Measurements from ENCODE around the gene KNDC1.

Gene KNDC1

DNA sequence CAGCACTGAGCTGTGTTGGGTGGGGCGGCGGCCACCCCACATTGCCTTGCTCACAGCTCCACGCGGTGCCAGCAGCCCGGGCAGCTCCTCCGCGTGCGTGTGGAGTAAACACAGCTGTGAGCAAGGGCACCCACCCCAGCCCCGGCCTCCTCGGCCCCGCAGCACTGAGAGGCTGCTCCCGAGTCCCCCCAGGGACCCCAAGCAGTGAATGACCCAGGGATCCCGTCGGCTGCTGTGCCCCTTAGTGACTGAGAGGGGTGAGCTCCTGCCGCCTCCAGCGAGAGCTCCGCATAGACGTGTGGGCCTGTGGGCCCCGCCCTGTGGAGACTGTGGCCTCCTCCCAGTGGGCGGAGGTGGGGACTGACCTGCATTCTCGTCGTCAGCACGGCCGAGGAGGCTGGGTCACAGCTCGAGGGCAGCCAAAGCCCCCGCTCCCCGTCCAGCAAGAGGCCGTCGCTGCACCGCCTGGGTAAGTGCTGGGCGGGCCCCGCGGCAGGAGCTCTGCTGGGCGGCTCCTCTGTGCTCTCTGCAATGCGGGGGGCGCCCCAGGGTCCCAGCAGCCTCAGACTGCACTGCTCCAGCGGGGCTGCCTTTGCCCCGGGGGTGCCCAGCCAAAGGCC lies 40.1 kb downstream of the KNDC1 start:
- no peak overlapping the region for H3K4me2 ChIP-seq (ENCODE audit: low read length)
- no CpG with 5 or more reads among the region's 38 CpGs for WGBS (ENCODE audit: extremely low coverage, insufficient coverage, insufficient read length)
- H3K27me3 ChIP-seq (ENCODE audit: insufficient read depth, low read length): no peaks in the 10 kb centered on the region
- H2AFZ ChIP-seq (ENCODE audit: insufficient read depth, low read length, poor library complexity): no peak overlapping the region
- H4K8ac ChIP-seq (ENCODE audit: low read depth, low read length): no peak overlapping the region
- no peaks in the 10 kb centered on the region for H3K79me2 ChIP-seq (ENCODE audit: control insufficient read depth, insufficient read depth, low read length, poor library complexity)
- no peak overlapping the region for H2BK5ac ChIP-seq (ENCODE audit: low read depth, low read length, poor library complexity)
- no peaks in the 10 kb centered on the region for H3K79me1 ChIP-seq (ENCODE audit: low read length)
- H3K14ac ChIP-seq (ENCODE audit: low read length): no peak overlapping the region
- H4K91ac ChIP-seq (ENCODE audit: low read depth, low read length): no peak overlapping the region
- no peak for DNase-seq
- no peak overlapping the region for H3K4ac ChIP-seq (ENCODE audit: low read depth, low read length)
- H2BK120ac ChIP-seq (ENCODE audit: insufficient read depth, low read length, poor library complexity): no peak overlapping the region
- H3K9ac ChIP-seq (ENCODE audit: low read length): no peak overlapping the region
- no peaks in the 10 kb centered on the region for H3K4me1 ChIP-seq (ENCODE audit: control insufficient read depth in 1 of 2, insufficient read depth in 2 of 2, low read length in 2 of 2)
- peaks cover 5% of the 10 kb centered on the region for H3K9me3 ChIP-seq (ENCODE audit: insufficient read depth, low read depth, low read length)
- H4K12ac ChIP-seq (ENCODE audit: low read depth, low read length): no peak overlapping the region
- H2BK12ac ChIP-seq (ENCODE audit: low read length): no peak overlapping the region
- no peak overlapping the region for H3K27ac ChIP-seq (ENCODE audit: low read depth, low read length)
- H3K4me3 ChIP-seq (ENCODE audit: low read depth, low read length): no peak overlapping the region
- H3K36me3 ChIP-seq (ENCODE audit: control insufficient read depth in 1 of 2, insufficient read depth in 2 of 2, low read length in 2 of 2): no peaks in the 10 kb centered on the region
- no peak overlapping the region for H3K23ac ChIP-seq (ENCODE audit: low read length)
- no peak overlapping the region for H2AK5ac ChIP-seq (ENCODE audit: low read length)
- H3K18ac ChIP-seq (ENCODE audit: low read length): no peak overlapping the region

DNA sequence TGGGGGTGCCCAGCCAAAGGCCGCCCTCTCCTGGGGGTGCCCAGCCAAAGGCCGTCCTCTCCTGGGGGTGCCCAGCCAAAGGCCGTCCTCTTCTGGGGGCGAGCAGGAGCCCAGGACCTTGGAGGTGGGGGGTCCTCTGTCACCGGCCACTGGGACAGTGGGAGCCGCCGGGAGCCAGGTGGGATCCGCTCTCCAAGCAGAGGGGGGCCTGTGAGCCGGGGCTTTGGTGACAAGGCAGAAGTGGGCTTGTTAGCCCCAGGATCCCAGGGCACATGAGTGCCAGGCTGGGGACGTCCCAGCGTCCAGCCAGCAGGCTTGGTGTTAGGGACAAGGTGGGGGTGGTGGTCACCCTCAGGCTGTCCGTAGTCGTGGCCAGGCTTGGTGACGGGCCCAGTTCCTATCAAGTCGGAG lies 40.6 kb downstream of the KNDC1 start:
- no CpG with 5 or more reads among the region's 15 CpGs for WGBS (ENCODE audit: extremely low coverage, insufficient coverage, insufficient read length)

DNA sequence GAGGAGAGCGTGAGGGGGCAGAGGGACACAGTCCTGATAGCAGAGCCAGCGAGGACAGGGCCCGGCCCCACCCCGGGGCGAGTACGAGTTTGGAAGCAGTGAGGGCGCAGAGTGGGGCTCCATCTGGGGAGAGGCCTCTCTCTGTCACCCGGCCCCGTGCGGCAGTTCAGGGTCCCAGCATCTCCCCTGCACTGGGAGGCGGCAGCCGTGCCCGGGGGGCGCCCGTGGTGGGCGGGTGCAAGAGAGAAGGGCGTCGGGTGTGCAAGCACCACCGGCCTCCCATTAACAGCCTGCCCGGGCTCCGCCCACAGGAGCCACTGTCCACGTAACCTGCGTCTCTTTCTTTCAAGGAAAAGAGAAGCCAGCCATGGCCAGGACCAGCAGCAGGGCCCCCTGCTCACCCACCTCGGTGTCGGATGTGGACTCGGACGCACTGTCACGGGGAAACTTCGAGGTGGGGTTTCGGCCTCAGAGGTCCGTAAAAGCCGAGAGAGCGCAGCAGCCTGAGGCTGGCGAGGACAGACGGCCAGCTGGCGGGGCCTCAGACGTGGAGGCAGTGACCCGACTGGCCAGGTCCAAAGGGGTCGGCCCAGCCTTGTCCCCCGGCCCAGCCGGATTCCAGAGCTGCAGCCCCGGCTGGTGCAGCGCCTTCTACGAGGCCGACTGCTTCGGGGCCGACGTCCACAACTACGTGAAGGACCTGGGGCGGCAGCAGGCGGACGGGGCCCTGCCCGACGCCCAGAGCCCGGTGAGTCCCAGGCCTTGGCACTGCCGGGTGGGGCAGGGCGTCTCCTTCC lies 41.3 kb downstream of the KNDC1 start:
- Histone ChIP-seq H3K36me3 (ENCODE audit: control insufficient read depth in 1 of 2, insufficient read depth in 2 of 2, low read length in 2 of 2) (no peaks in the 10 kb centered on the region), H3K79me1 (ENCODE audit: low read length) (no peaks in the 10 kb centered on the region), H3K79me2 (ENCODE audit: control insufficient read depth, insufficient read depth, low read length, poor library complexity) (no peaks in the 10 kb centered on the region), H3K4me3 (ENCODE audit: low read depth, low read length) (no peak overlapping the region), H3K4me1 (ENCODE audit: control insufficient read depth in 1 of 2, insufficient read depth in 2 of 2, low read length in 2 of 2) (no peaks in the 10 kb centered on the region), H2AK5ac (ENCODE audit: low read length) (no peak overlapping the region), H3K27ac (ENCODE audit: low read depth, low read length) (no peak overlapping the region), H2BK12ac (ENCODE audit: low read length) (no peak overlapping the region), H3K4me2 (ENCODE audit: low read length) (no peak overlapping the region), H3K18ac (ENCODE audit: low read length) (no peak overlapping the region), H4K12ac (ENCODE audit: low read depth, low read length) (no peak overlapping the region), H3K9ac (ENCODE audit: low read length) (no peak overlapping the region), H2BK5ac (ENCODE audit: low read depth, low read length, poor library complexity) (no peak overlapping the region), H3K27me3 (ENCODE audit: insufficient read depth, low read length) (no peaks in the 10 kb centered on the region), H4K8ac (ENCODE audit: low read depth, low read length) (no peak overlapping the region), H2BK120ac (ENCODE audit: insufficient read depth, low read length, poor library complexity) (no peak overlapping the region), H3K23ac (ENCODE audit: low read length) (no peak overlapping the region), H3K14ac (ENCODE audit: low read length) (no peak overlapping the region), H2AFZ (ENCODE audit: insufficient read depth, low read length, poor library complexity) (no peak overlapping the region), H3K9me3 (ENCODE audit: insufficient read depth, low read depth, low read length) (peaks cover 1% of the 10 kb centered on the region), H3K4ac (ENCODE audit: low read depth, low read length) (no peak overlapping the region), H4K91ac (ENCODE audit: low read depth, low read length) (no peak overlapping the region)
- DNase-seq: no peak
- no CpG with 5 or more reads among the region's 57 CpGs for WGBS (ENCODE audit: extremely low coverage, insufficient coverage, insufficient read length)

More for the DNA sequence above, 40.6 kb downstream of the KNDC1 start:
- Histone ChIP-seq H4K12ac (ENCODE audit: low read depth, low read length) (no peak overlapping the region), H3K4me2 (ENCODE audit: low read length) (no peak overlapping the region), H3K23ac (ENCODE audit: low read length) (no peak overlapping the region), H3K18ac (ENCODE audit: low read length) (no peak overlapping the region), H3K14ac (ENCODE audit: low read length) (no peak overlapping the region), H2BK12ac (ENCODE audit: low read length) (no peak overlapping the region), H2BK120ac (ENCODE audit: insufficient read depth, low read length, poor library complexity) (no peak overlapping the region), H4K91ac (ENCODE audit: low read depth, low read length) (no peak overlapping the region), H4K8ac (ENCODE audit: low read depth, low read length) (no peak overlapping the region), H2AK5ac (ENCODE audit: low read length) (no peak overlapping the region), H3K4me3 (ENCODE audit: low read depth, low read length) (no peak overlapping the region), H3K4ac (ENCODE audit: low read depth, low read length) (no peak overlapping the region), H3K4me1 (ENCODE audit: control insufficient read depth in 1 of 2, insufficient read depth in 2 of 2, low read length in 2 of 2) (no peaks in the 10 kb centered on the region), H3K27me3 (ENCODE audit: insufficient read depth, low read length) (no peaks in the 10 kb centered on the region), H3K79me2 (ENCODE audit: control insufficient read depth, insufficient read depth, low read length, poor library complexity) (no peaks in the 10 kb centered on the region), H3K79me1 (ENCODE audit: low read length) (no peaks in the 10 kb centered on the region), H3K36me3 (ENCODE audit: control insufficient read depth in 1 of 2, insufficient read depth in 2 of 2, low read length in 2 of 2) (no peaks in the 10 kb centered on the region), H2AFZ (ENCODE audit: insufficient read depth, low read length, poor library complexity) (no peak overlapping the region), H3K27ac (ENCODE audit: low read depth, low read length) (no peak overlapping the region), H2BK5ac (ENCODE audit: low read depth, low read length, poor library complexity) (no peak overlapping the region), H3K9me3 (ENCODE audit: insufficient read depth, low read depth, low read length) (peaks cover 5% of the 10 kb centered on the region), H3K9ac (ENCODE audit: low read length) (no peak overlapping the region)
- no peak for DNase-seq

DNA sequence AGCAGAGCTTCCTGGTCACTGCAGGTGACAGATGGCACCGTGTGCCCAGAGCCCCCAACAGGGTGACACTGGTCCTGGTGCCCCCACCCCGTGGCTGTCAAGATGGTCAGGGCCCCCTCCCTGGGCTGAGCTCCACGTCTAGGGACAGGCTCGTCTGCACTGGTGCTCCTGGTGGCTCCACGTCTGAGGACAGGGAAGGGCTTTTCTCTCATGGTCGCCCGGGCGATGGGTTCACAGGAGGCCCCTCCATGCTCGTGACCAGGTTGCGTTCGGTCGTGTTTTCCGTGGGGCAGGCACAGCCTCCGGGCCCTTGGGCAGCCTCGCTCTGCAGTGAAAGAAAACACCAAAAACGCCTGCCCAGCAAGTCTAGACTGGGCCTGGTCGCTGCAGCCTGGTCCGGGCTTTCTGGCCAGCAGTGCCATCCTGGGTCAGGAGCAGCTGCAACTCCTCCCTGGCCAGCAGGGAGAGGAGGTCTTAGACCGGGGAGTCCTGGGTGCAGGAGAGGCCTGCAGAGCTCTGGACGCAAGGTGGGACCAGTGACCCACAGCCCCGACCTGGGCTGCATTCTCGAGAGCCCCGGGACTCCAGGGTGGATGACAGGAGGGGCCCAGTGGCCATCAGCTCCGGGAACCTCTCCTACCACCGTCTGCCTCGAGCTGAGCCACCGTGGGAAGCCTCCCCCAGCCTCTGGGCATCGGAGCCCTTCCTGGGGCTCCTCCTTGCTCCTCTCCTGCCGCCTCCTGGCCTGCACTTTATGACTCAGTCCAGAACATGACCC lies 42.1 kb downstream of the KNDC1 start:
- no peak for DNase-seq
- Histone ChIP-seq H3K9me3 (ENCODE audit: insufficient read depth, low read depth, low read length) (peaks cover 1% of the 10 kb centered on the region), H2BK120ac (ENCODE audit: insufficient read depth, low read length, poor library complexity) (no peak overlapping the region), H3K14ac (ENCODE audit: low read length) (no peak overlapping the region), H4K12ac (ENCODE audit: low read depth, low read length) (no peak overlapping the region), H3K4me1 (ENCODE audit: control insufficient read depth in 1 of 2, insufficient read depth in 2 of 2, low read length in 2 of 2) (no peaks in the 10 kb centered on the region), H4K8ac (ENCODE audit: low read depth, low read length) (no peak overlapping the region), H3K18ac (ENCODE audit: low read length) (no peak overlapping the region), H2BK5ac (ENCODE audit: low read depth, low read length, poor library complexity) (no peak overlapping the region), H3K36me3 (ENCODE audit: control insufficient read depth in 1 of 2, insufficient read depth in 2 of 2, low read length in 2 of 2) (no peaks in the 10 kb centered on the region), H3K4me3 (ENCODE audit: low read depth, low read length) (no peak overlapping the region), H3K9ac (ENCODE audit: low read length) (no peak overlapping the region), H3K23ac (ENCODE audit: low read length) (no peak overlapping the region), H2AK5ac (ENCODE audit: low read length) (no peak overlapping the region), H4K91ac (ENCODE audit: low read depth, low read length) (no peak overlapping the region), H3K79me1 (ENCODE audit: low read length) (no peaks in the 10 kb centered on the region), H3K27ac (ENCODE audit: low read depth, low read length) (no peak overlapping the region), H2BK12ac (ENCODE audit: low read length) (no peak overlapping the region), H2AFZ (ENCODE audit: insufficient read depth, low read length, poor library complexity) (no peak overlapping the region), H3K4me2 (ENCODE audit: low read length) (no peak overlapping the region), H3K27me3 (ENCODE audit: insufficient read depth, low read length) (no peaks in the 10 kb centered on the region), H3K79me2 (ENCODE audit: control insufficient read depth, insufficient read depth, low read length, poor library complexity) (no peaks in the 10 kb centered on the region), H3K4ac (ENCODE audit: low read depth, low read length) (no peak overlapping the region)
- WGBS (ENCODE audit: extremely low coverage, insufficient coverage, insufficient read length): no CpG with 5 or more reads among the region's 29 CpGs

Data from trophoblast cell (in vitro differentiated cells and primary cell).